Renal cortical epithelial cell (primary cell): Measurements from ENCODE around the gene ACTR3C. TPM values are rescaled to one million over a fixed set of nuclear protein-coding genes. Genes with fewer than 3 reads are reported as not detected.
"Not testable (repeated sequence)": the region's sequence is repeated elsewhere in the genome, so short reads cannot be mapped to it uniquely, and the experiment has no call there.

ENCODE experiments used
- DNase-seq: peaks from one replicate; pipeline ENCODE4 v3.0.0-alpha.2; 2011; ENCODE audit warnings: low read depth
- total RNA-seq: library from RNA; depleted of rRNA; stranded (reverse); fragments of >200 nt; gene quantifications from 2 replicates; pipeline ENCODE4 v1.2.3, GENCODE V29; 2014

The ACTR3C gene
- total RNA-seq, 1 donor from 2014 or later = 81.8 TPM

DNA sequence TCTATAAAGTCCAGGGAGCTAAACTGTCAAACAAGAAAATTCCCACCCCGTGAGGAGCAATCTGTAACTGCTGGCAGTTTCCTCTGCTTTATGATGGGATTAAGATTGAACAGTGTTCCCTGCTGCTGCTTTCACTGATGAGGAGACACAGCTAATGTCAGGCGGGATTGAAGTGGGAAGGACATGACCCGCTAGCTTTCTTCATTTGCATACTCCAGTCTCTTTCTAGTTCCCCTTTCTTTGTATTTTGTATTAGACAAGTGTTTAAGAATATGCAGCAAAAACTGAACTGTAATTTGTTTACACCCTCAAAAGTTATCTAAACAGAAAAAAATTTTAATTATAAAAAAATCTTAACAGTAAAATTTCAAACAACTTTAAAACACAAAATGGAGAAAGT is 40.2 kb downstream of the ACTR3C start:
- not testable (repeated sequence) for DNase-seq

DNA sequence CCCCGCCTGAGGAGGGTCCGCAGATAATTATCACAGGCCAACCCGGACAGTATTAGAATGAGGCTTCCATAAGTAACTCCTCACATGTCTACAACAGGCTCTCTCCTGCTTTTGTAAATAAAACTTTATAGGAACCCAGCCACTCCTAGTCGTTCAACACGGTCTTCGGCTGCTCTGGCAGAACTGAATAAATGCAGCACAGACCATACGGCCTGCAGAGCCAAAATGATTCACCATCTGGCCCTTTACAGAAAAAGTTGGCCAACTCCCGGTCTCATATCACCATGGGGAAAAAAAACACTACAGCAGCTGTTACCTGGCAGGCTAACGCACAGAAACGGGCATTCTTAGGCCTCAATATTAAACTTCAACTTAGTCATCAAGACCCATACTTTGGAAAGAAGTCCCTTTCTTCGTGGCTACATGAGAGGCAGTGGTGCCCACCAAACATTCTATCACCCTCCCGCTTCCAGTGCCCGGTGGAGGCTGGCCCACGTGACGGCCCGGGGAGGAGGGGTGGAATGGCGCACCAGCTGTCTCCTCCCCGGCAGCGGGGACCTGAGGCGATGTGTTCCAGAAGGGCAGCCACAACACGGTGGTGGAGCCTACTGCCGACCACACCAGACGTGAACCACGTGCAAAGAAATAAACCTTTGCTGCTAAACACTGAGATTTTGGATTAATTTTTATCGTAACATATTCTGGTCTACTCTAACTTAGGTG is 41.5 kb downstream of the ACTR3C start:
- not testable (repeated sequence) for DNase-seq

DNA sequence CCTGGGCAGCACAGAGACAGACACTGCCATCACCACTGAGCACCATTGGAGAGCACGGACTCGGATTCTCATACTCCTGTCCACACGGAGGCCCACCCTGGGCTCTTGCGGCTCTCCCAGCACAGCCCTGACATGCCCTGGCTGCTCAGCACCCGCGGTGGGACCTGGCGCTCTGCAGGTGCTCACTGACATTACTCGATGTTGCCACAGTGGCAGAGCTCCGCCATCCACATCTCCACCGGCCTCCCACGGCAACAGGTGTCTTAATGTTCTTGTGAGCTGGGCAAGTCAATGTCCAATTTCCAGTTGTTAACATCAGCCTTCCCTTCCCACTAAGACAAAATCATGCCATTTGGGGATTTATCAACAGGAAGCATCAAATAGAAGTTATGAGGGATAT is 45.0 kb downstream of the ACTR3C start:
- DNase-seq = not testable (repeated sequence)

DNA sequence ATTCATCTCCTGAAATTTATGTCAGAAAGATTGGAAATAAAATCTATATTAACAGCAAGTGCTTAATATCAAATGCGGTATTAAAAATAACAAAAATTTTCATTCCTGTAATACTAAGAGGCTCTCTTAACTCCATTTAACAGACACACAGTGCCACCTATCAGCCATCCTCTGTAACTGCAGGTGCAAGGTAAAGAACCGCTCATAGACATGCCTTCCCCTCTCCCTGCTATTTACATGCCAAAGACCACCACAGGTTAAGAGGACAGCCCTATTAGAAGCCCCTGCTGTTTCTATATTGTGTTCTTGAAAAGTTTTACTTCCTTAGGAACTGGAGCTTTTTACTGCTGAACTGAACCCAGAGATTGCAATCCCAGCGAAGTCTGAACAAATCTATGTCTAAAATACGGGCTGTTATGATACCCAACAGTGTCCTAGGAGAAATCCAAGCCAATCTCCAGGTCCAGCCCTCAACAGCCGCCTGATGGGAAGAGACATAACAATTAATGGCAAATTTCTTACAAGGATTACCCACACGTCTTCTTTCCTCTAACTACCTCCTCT is 47.1 kb downstream of the ACTR3C start:
- not testable (repeated sequence) for DNase-seq

DNA sequence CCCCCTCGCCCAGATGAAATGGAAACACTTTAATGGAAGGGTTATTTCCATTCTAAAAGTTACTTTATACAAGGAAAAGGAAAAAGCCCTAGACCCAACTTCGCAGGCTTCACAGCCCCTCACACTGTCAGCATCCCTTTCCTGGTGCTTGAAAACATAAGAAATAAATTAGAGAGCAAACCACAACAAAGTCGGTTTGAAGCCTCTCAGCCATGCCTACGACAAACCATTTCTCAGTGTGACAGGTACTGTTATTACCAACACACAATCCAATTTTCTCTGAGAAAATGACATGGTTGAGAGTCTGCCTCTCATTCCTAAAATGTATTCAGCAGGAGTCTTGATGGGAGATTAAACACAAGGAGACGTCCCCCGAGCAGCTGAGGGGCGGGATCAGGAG is 51.4 kb downstream of the ACTR3C start:
- DNase-seq = not testable (repeated sequence)

DNA sequence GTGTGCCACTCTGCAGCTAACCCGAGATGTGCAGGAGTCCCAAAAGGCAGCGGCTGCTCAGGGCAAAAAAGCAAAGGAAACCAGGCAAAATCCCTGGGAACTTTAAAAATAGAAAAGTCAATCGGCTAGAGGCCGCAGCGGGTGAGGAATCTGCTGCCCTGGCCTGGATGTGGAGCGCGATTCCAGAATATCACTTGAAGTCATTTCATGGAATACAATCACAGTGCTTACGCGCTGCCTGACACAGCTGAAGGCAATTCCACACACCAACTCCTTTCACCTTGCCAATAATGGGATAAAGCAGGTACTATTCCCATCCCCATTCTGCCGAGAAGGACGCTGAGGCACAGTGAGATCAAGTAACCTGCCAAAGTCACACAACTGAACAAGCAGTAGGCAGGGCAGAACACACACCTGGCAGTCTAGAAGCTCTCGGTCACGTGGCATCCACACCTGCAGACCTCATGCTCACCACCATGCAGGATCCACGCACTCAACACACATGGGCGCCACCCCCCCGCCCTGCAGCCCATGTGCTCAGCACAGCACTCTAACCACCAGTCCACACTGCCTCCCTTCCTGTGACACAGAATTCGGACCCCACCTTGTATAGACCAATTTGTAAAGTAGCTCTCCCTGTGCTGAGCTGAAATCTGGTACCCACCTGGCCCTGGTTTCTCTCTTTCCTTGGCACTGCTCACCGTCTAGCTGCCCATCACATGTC is 53.1 kb downstream of the ACTR3C start:
- DNase-seq = not testable (repeated sequence)

DNA sequence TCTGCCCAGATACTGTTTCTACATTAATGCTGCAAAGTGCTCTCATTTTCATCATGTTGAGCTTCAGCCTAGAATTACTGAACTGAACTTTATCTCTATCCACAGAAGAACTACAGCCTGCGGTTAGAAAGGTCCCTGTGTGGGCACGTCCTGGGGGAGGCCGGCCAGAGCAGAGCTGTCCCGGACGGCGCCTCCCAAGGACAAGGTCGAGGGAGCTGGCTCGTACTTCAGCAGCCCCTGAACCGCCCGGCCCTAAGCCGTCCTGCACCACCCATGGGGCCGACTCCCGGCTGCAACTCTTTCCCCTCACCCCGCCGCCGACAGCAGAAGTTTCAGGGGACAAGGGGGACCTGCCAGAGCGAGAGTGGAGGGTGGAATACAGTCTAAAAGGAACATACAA is 54.5 kb downstream of the ACTR3C start:
- DNase-seq = not testable (repeated sequence)

DNA sequence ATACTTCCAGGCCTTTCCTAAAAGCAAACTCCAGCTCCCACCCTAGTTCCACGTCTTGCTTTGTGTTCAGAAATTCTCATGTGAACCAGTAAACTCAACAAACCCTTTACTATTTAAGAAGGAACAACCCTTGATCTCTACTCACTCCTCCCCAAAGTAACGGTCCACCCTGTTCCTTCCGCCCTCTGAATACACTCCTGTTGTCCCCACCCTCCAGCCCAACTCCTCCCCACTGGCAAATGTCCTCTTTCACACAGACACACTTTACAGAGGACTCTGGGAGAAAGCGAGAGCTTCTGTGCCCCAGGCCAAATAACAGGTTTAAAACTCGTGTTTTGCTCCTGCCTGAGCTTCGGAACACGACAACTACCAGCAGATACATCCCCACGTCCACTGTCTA is 55.1 kb downstream of the ACTR3C start:
- DNase-seq = not testable (repeated sequence)

DNA sequence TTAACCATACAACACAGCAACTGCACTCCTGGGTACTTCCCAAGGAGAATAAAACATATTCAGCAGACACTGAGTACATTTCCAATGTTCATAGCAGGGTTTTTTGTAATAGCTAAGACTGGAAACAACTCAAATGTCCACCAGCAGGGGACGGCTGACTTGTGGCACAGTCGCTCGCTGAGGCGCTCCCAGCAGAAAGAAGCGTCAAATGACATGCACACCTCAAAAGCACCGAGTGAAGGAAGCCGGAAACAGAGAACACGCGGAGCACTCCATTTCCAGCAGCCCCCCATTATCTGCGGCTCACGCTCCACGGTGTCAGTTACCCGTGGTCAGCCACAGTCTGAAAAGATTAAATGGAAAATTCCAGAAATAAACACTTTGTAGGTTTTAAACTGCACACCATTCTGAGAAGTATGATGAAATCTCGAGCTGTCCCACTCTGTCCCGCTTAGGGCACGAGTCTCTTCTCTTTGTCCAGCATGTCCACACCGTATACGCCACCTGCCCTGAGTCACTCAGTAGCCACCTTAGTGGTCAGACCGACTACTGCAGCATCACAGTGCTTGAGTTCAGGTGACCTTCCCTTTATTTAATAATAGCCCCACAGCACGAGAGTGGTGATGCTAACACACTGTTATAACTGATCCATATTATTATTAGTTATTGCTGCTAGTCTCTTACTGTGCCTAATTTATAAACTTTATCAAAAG is 56.2 kb downstream of the ACTR3C start:
- DNase-seq = not testable (repeated sequence)

DNA sequence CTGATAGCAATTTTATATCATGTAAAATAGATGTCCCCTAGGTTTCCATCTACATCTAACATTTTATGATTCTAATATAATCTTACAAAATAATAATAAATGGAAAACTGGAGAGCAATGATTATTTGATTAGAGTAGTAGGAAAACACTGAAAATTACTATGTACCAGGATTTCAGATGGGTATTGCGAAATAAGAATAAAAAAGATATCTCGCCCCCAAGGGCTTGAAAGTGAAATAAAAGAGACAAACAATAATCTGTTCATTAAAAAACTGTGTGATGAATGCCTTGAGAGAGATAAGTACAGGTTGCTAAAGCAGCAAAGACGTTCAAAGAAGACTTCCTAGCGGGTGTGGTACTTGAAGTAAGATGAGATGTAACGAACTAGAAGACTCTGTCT is 60.7 kb downstream of the ACTR3C start:
- not testable (repeated sequence) for DNase-seq

DNA sequence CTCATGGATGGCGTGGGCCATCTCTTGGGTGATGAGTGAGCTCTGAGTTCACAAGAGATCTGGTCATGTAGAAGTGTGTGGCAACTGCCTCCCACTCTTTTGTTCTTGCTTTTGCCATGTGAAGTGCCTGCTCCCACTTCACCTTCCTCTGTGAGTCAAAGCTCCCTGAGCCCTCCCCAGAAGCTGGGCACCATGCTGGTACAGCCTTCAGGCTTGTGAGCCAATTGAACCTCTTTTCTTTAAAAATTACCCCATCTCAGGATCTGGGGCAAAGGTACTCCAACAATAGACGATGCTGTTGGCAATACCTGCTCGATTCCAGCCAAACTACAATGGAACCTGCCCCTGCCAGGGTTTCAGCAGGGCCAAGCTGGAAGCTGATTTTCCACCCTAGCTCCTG is 75.6 kb downstream of the ACTR3C start:
- not testable (repeated sequence) for DNase-seq

DNA sequence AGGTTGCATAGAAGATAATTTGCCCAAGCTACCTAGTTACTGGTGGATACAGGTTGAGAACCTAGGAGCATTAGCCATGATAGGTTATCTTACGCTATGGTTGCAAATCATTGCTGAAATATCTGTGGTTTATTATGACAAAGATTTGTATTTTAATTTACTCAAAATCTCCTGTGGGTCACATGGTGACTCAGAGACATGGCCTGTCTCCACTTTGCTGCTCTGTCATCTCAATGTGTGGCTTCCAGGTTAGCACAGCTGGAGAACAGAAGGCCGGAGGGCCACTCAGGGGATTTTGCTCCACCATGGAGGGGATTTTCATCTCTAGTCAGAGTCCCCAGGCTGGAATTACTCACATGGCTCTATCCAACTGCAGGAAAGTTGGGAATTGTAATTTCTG is 78.1 kb downstream of the ACTR3C start:
- not testable (repeated sequence) for DNase-seq

DNA sequence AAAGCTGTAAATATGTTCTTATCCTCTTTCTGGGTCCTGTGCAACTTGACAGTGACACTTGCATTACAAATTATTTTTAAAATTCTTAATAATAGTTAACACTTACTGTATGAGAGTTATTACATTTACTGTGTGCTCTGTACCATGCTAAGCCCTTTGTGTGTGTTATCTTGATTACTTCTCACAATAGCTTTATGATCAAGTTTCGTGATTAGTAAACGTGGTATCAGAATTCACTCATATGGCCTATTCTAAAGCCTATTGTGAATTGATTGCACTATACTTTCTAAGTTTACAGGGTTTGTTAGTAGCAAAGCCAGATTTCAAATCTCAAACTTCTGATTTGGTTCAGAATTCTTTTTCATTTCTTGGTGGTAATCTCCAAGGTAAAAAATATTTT is 80.4 kb downstream of the ACTR3C start:
- DNase-seq = not testable (repeated sequence)

DNA sequence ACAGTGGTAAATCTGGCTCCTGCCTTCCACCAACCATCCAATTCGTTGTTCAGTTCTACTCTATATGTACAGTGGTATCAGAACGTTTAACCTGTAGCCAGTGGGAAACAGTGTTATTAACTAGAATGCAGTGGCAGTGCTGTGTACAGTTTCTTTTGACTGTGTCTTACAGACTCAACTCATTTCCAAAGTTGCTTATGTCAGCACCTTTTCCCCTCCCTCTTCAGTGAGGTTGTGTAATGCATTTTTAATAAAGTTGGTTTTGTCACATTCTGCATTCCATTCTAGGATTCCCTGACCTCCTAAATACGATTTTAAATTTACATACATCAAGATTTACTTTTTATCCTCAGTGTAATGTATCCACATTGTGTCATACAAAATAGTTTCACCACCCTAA is 97.9 kb downstream of the ACTR3C start:
- DNase-seq = not testable (repeated sequence)

DNA sequence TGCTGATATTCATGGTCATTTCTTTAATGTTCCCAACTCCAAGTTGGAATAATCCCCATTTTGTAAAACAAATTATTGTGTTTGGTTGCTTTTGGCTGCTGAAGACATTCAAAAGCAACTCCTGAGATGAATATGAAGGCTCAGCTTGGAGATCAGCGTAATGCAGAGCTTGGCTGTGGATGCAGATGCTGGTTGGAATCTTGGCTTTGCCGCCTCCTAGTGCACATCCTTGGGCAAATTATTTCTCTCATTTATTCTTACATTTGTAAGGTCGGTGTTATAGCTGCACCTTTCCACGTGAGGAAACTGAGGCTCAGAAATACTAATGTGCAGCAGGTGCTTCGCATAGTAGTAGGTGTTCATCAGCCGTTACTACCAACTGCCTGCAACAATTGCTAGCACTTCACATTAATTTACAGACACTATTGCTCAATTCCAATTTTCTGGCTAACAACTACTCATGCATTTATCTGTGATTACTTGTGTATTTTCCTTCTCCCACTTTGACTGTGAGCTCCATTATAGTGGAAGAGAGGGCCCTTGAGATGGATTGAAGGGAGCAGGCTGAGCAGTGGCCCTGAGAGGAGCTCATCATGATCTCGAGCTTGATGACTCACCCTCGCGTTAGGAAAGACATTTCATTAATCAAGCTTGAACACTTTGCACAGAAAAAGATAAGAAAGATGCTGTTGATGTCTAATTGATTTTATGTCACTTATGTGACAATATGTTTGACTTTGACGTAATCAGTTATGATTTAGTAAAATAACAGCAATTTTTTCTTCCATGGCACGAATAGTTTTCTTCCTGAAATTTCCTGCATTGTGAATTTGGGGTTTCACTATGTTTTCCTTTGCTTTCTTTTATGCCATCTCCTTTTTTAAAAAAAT is 101.0 kb downstream of the ACTR3C start:
- DNase-seq = not testable (repeated sequence)

DNA sequence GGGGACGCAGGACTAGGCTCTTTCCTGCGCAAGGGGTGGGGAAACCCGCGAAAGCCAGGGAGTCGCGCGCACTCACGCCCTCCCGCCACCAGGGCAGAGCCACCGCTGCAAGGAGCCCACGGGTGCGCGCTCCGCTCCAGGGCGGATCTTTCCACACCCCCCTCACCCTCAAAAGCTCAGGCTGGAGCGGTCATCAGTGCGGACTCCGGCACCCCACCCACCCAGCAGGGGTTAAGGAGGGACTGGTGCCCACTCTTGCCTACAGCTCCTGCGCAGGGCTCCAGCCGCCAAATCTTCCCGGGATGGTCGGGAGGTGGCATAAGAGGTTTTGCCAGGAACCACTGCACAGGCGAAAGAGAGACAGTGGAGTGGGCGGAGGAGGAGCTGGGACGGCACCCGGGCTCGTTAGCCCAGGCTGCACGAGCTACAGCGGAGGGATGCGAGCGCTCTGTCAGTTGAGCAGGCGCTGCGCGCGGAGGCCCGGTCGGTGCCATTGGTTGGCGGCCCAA is 102.6 kb downstream of the ACTR3C start:
- not testable (repeated sequence) for DNase-seq

DNA sequence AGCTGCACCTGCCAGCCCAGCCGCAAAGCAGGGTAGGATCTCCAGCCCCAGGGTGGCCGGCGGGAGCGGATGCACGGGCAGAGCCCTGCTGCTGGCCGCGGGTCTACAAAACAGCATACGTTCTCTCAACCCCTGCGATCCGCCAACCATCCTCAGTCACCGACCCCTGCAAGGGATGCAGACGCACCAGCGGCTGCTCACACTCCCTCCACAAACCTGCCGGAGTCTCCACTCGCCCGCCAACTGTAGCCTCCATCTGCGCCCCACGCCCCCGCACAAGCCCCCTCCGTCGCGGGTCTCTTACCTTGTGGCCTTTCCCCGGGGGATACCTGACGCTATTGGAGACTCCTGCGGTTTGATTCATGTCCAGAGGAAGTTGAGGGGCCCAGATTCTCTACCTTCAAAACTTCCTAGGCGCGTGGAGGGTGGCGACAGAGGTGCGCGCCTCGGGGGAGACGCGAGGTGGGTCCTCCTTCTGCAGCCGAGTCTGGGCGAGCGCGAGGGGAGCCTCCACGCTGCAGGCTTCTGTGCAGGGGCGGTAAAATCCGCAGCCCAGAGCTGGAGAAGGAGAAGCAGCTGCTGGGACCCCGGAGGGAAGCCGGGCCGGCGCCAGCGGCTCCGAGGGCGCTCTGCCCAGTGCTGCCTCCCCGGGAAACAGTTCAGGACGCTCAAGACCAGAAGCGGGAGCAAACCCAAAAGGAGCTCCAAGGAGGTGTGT is 103.2 kb downstream of the ACTR3C start:
- not testable (repeated sequence) for DNase-seq

DNA sequence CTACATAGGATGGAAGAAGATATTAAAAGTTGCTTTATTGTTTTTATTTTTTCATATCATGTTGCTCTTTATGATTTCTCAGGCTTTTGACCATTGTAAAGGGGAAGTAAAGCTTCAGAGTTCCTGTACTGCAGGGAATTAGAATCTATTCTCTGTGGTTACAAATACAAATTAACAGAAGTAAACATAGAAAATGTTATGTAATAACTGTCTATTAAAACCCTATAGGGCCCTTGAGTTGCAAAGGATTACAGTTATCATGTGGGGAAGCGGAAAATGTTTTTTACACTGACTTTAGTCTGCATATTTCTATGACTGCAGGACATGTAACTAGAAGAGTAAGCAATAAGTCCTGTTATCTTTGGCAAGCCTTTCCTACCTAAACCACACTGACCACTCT is 116.5 kb downstream of the ACTR3C start:
- DNase-seq = not testable (repeated sequence)

DNA sequence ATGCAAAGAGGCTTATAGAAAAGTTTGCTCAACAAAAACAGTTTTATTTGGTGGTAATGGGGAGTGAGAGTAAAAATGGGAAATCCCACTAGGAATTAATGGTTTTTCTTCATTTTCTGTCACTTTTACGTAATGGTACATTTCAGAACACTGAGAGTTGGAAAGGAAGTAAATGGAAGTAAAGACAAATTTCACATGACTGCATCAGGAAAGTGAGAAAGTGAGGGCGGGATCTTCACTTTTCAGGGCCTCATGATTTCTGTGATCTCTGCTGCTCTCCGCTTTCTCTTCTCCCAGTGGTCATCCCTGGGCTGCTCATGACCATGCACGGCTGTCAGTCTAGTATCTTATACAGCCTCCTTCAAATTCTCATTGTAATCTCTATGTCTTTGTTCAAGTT is 117.5 kb downstream of the ACTR3C start:
- DNase-seq = not testable (repeated sequence)

DNA sequence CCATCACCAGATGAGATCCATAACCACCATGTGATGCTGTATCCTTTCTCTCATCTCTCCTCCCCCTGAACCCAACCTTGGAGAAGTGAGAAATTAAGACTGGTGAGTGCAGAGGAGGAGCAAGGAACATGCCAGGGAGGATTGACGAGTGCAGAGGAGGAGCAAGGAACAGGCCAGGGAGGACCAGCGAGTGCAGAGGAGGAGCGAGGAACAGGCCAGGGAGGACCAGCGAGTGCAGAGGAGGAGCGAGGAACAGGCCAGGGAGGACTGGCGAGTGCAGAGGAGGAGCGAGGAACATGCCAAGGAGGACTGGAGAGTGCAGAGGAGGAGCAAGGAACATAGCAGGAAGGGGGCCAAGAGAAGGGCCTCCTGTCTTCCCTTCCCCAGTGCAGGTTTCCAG is 118.8 kb downstream of the ACTR3C start:
- DNase-seq = not testable (repeated sequence)
